PFSK-1 (cell line): Measurements from ENCODE around the gene MGAT4A.

Experiments used
- FOXP2 ChIP-seq: optimal IDR thresholded peaks from 2 replicates; pipeline ENCODE3; 2011; ENCODE audit warnings: borderline replicate concordance, control low read depth, inconsistent platforms; ENCODE audit not compliant: insufficient read depth; ENCODE audit errors: extremely low read length, extremely low read depth
- POLR2AphosphoS5 ChIP-seq: IDR thresholded peaks from 2 replicates; pipeline ENCODE4 v1.6.1; 2012; ENCODE audit warnings: low read depth, mild to moderate bottlenecking, control low read depth, low read length, moderate library complexity
- REST ChIP-seq, 2 experiments: IDR thresholded peaks; 2 replicates each; pipeline versions ENCODE4 v1.6.1 to v1.8.0; 2011 to 2012; ENCODE audit warnings: low read depth in 2 of 2, low read length in 2 of 2, control low read depth in 1 of 2, inconsistent platforms in 1 of 2, mild to moderate bottlenecking in 1 of 2, moderate library complexity in 1 of 2; ENCODE audit not compliant: insufficient read depth in 1 of 2
- TAF1 ChIP-seq: IDR thresholded peaks from 2 replicates; pipeline ENCODE4 v1.6.1; 2012; ENCODE audit warnings: low read length, control low read depth, borderline replicate concordance; ENCODE audit not compliant: insufficient read depth

DNA sequence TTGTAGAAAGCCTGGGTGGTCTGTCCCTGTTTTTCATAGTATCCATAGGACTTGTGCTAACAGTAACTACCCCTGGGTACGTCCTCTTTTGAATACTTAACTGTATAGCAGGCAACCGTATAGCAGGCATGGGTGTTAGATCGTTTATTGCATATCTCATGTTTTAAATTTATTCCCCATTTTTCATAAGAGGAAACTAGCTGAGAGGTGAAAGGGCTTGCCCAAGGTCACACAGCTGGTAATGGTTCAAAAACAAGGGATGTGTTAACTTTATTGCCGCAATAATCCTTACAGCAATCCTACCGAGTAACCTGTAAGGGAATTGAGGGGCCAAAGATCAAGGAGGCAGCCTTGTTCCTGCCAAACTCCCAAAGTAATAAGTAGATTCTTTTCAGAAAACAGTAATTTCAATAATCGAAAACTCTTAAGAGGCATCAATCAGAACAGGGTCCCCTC is 990 bp upstream of the MGAT4A start:
- TF ChIP-seq POLR2AphosphoS5 = no peak
- no peak for TF ChIP-seq TAF1
- no peak for TF ChIP-seq REST (IDR thresholded peaks at IDR 0.05; ENCODE audit: insufficient read depth in 1 of 2, low read depth in 2 of 2, low read length in 2 of 2)
- no peak for TF ChIP-seq FOXP2
